Regular cardiac myocyte (primary cell): Measurements from ENCODE around the gene ACP3. TPM values are rescaled to one million over a fixed set of nuclear protein-coding genes. Genes with fewer than 3 reads are reported as not detected.

ENCODE experiments used
- total RNA-seq: library from RNA; depleted of rRNA; stranded (reverse); fragments of >200 nt; gene quantifications from 2 replicates; pipeline ENCODE4 v1.2.3, GENCODE V29; 2014

The ACP3 gene
- total RNA-seq, result under 0.01 and 0.28 TPM in 2 replicates

GRCh38 chr3:132317229-132317948 lies at the start of gene ACP3:
TSS of gene ACP3 (plus strand) at chr3:132317407. CDS start at chr3:132317457, 50 bp downstream.

Other genes starting within 250 kb of the ACP3 start
- gene DNAJC13, start 100.1 kb downstream of the ACP3 start, total RNA-seq, result 59.6 and 62.3 TPM in 2 replicates